ENCODE results near the gene CDRT4.
"Not testable (repeated sequence)": the region's sequence is repeated elsewhere in the genome, so short reads cannot be mapped to it uniquely, and the experiment has no call there.

CDRT4 gene

GRCh38 chr17:15467592-15467991, at the start of gene CDRT4:
Gene CDRT4 (minus strand): TSS chr17:15467621. CDS start chr17:15440238, 27,383 bp downstream.
- DNase-seq (ENCODE audit: low read depth in 3 of 3), result no peak

DNA sequence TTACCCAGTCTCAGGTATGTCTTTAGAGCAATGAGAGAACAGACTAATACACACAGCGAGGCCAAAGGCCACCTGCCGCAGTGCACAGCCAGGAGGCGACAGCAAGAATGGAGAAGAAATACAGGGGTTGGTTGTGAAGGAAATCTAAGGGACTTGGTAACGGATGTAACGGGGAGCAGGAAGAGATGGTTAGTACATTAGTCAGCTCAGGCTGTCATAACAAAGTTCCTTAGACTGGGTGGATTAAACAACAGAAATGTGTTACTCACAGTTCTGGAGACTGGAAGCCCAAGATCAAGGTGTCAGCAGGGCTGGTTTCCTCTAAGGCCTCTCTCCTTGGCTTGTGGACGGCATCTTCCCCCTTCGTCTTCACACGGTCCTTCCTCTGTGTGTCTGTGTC, 48.7 kb upstream of the CDRT4 start:
- no peak for DNase-seq (ENCODE audit: low read depth in 3 of 3)

GRCh38 chr17:15514469-15514868, 47.0 kb upstream of the CDRT4 start:
- DNase-seq (ENCODE audit: low read depth in 3 of 3), result no peak

- DNase-seq (ENCODE audit: low read depth in 3 of 3), result no peak
Measured at GRCh38 chr17:15513856-15514459, 46.5 kb upstream of the CDRT4 start.

DNA sequence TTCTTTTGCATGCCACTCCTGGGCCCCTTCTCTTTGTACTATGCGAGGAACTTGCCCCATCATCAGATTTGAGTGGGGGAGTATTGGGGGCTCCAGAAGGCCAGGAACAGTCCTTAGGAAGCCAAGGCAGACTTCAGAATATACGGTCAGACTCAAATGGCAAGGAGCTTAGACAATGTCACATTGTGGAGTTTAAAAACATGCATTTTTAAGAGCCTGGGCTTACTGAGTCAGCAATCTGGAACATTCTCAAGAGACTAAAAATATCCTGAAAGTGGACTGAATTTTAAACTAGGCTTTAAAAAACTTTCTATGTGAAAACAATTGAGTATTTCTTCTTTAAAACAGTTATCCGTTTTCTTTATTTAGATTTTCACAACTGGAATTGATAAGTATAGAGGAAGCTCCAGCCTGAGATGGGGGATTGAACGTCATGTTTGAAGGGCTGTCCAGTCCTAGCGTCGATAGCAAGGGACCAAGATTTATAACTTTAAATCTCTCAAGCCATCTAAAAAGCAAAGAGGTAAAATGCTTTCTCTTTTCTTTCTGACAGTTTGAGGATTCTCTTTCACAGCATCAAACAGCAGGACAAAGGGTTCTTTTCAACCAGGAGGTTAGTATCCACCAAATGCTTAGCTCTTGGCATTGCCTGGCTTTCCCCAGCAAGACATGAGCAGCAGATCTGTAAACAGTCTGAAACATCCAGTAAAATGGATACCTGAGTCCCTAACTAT, 45.8 kb upstream of the CDRT4 start:
- no peak for DNase-seq (ENCODE audit: low read depth in 3 of 3)

- DNase-seq (ENCODE audit: low read depth in 3 of 3), result no peak
Measured at GRCh38 chr17:15512071-15512709, 44.8 kb upstream of the CDRT4 start.

GRCh38 chr17:15511142-15511541, 43.7 kb upstream of the CDRT4 start:
- DNase-seq (ENCODE audit: low read depth in 3 of 3), result no peak

GRCh38 chr17:15510361-15510760, 42.9 kb upstream of the CDRT4 start:
- DNase-seq (ENCODE audit: low read depth in 3 of 3), result no peak

- no peak for DNase-seq (ENCODE audit: low read depth in 3 of 3)
Measured at GRCh38 chr17:15509095-15509494, 41.7 kb upstream of the CDRT4 start.

- no peak for DNase-seq (ENCODE audit: low read depth in 3 of 3)
Measured at GRCh38 chr17:15508466-15508865, 41.0 kb upstream of the CDRT4 start.

GRCh38 chr17:15507896-15508295, 40.5 kb upstream of the CDRT4 start:
- no peak for DNase-seq (ENCODE audit: low read depth in 3 of 3)

DNA sequence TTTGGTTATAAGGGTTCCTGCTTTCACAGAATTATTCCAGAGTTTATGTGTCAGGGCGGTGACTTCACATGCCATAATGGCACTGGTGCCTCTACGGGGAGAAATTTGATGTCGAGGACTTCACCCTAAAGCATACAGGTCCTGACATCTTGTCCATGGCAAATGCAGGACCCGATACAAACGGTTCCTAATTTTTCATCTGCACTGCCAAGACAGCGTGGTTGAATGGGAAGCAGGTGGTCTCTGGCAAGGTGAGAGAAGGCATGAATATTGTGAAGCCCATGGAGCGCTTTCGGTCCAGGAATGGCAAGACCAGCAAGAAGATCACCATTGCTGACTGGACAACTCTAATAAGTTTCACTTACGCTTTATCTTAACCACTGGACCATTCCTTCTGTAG, 39.6 kb upstream of the CDRT4 start:
- no peak for DNase-seq (ENCODE audit: low read depth in 3 of 3)

- DNase-seq (ENCODE audit: low read depth in 3 of 3), result not testable (repeated sequence)
Measured at GRCh38 chr17:15505708-15506107, 38.3 kb upstream of the CDRT4 start.

GRCh38 chr17:15503731-15504130, 36.3 kb upstream of the CDRT4 start:
- DNase-seq (ENCODE audit: low read depth in 3 of 3), result no peak

- DNase-seq (ENCODE audit: low read depth in 3 of 3), result peak; percentile 61 to 70 (median 62)
Measured at GRCh38 chr17:15502369-15503112, 35.1 kb upstream of the CDRT4 start.

- DNase-seq (ENCODE audit: low read depth in 3 of 3), result no peak
Measured at GRCh38 chr17:15501793-15502192, 34.4 kb upstream of the CDRT4 start.

- DNase-seq (ENCODE audit: low read depth in 3 of 3), result no peak
Measured at GRCh38 chr17:15501282-15501681, 33.9 kb upstream of the CDRT4 start.

- DNase-seq (ENCODE audit: low read depth in 3 of 3), result no peak
Measured at GRCh38 chr17:15498107-15498506, 30.7 kb upstream of the CDRT4 start.

GRCh38 chr17:15496735-15497670, 29.6 kb upstream of the CDRT4 start:
- DNase-seq (ENCODE audit: low read depth in 3 of 3), result no peak

GRCh38 chr17:15494821-15495220, 27.4 kb upstream of the CDRT4 start:
- no peak for DNase-seq (ENCODE audit: low read depth in 3 of 3)

- DNase-seq (ENCODE audit: low read depth in 3 of 3), result no peak
Measured at GRCh38 chr17:15493693-15494035, 26.2 kb upstream of the CDRT4 start.
